Measurements from ENCODE around the gene YBX3.

- TF ChIP-seq CTCF (conservative IDR thresholded peaks at IDR 0.05; ENCODE audit: low read depth, low read length): no peak
- no peak for TF ChIP-seq POLR2A (IDR thresholded peaks at IDR 0.05; ENCODE audit: low read depth, low read length)
- TF ChIP-seq BHLHE40 (IDR thresholded peaks at IDR 0.05; ENCODE audit: low read depth, low read length): no peak; the same call in 1 of the 2 replicates
- TF ChIP-seq CEBPB (IDR thresholded peaks at IDR 0.05; ENCODE audit: low read depth, low read length): no peak
- no peak for TF ChIP-seq RAD21 (IDR thresholded peaks at IDR 0.05; ENCODE audit: low read length)
- no peak for TF ChIP-seq RFX5 (IDR thresholded peaks at IDR 0.05; ENCODE audit: low read depth, low read length)
- TF ChIP-seq CHD1 (IDR thresholded peaks at IDR 0.05; ENCODE audit: low read depth, low read length): no peak
- TF ChIP-seq RCOR1 (IDR thresholded peaks at IDR 0.05; ENCODE audit: insufficient replicate concordance, low read length): no peak
- no peak for TF ChIP-seq FOS (IDR thresholded peaks at IDR 0.05; ENCODE audit: low read depth, low read length)
- TF ChIP-seq, protein P1, sequence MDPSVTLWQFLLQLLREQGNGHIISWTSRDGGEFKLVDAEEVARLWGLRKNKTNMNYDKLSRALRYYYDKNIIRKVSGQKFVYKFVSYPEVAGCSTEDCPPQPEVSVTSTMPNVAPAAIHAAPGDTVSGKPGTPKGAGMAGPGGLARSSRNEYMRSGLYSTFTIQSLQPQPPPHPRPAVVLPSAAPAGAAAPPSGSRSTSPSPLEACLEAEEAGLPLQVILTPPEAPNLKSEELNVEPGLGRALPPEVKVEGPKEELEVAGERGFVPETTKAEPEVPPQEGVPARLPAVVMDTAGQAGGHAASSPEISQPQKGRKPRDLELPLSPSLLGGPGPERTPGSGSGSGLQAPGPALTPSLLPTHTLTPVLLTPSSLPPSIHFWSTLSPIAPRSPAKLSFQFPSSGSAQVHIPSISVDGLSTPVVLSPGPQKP (IDR thresholded peaks at IDR 0.05; ENCODE audit: borderline replicate concordance, low read depth, low read length): no peak
- no peak for TF ChIP-seq NFE2L2 (IDR thresholded peaks at IDR 0.05; ENCODE audit: low read depth, low read length)
- no peak for TF ChIP-seq SMC3 (IDR thresholded peaks at IDR 0.05; ENCODE audit: low read depth, low read length)
These were observed 29.9 kb upstream of the YBX3 start for GRCh38 chr12:10753059-10753458.

All from IMR-90 (cell line).